Neuronal stem cell (in vitro differentiated cells): ENCODE data around the gene SLC12A7.
A peak's percentile ranks its signal among the peaks of the same experiment; 100 is the strongest.

ENCODE experiments used
- DNase-seq: peaks from one replicate; pipeline ENCODE4 v3.0.0-alpha.2; 2013; ENCODE audit warnings: low spot score
- H2AFZ ChIP-seq: one replicate; pipeline ENCODE4 v1.6.1; 2013; ENCODE audit warnings: mild to moderate bottlenecking, low read length, inconsistent platforms
- H2AK5ac ChIP-seq: 2 replicates; pipeline ENCODE4 v1.6.1; 2013; ENCODE audit warnings: low read depth, mild to moderate bottlenecking, inconsistent platforms, low read length, moderate library complexity, mixed read lengths
- H2BK120ac ChIP-seq: 2 replicates; pipeline ENCODE4 v1.6.1; 2013; ENCODE audit warnings: low read depth, mild to moderate bottlenecking, inconsistent platforms, low read length, moderate library complexity, mixed read lengths
- H2BK12ac ChIP-seq: one replicate; pipeline ENCODE4 v1.6.1; 2013; ENCODE audit warnings: low read length, inconsistent platforms
- H2BK15ac ChIP-seq: 2 replicates; pipeline ENCODE4 v1.6.1; 2013; ENCODE audit warnings: mild to moderate bottlenecking, low read length, inconsistent platforms, mixed read lengths
- H2BK5ac ChIP-seq: one replicate; pipeline ENCODE4 v1.6.1; 2013; ENCODE audit warnings: inconsistent platforms, mild to moderate bottlenecking, low read length, moderate library complexity
- H3K14ac ChIP-seq: one replicate; pipeline ENCODE4 v1.6.1; 2013; ENCODE audit warnings: low read length, inconsistent platforms
- H3K18ac ChIP-seq: 2 replicates; pipeline ENCODE4 v1.6.1; 2013; ENCODE audit warnings: low read length, inconsistent platforms
- H3K23ac ChIP-seq: 2 replicates; pipeline ENCODE4 v1.6.1; 2013; ENCODE audit warnings: low read depth, mild to moderate bottlenecking, mixed read lengths, low read length, inconsistent platforms; ENCODE audit not compliant: poor library complexity
- H3K27ac ChIP-seq: replicated peaks from 3 replicates; pipeline ENCODE4 v1.5.1; 2013; ENCODE audit warnings: low read length, inconsistent platforms
- H3K27me3 ChIP-seq, 3 experiments: 2 replicates each; pipeline ENCODE4 v1.6.1; 2013; ENCODE audit warnings: low read length in 3 of 3, mild to moderate bottlenecking in 2 of 3, inconsistent platforms in 1 of 3, low read depth in 1 of 3, mixed read lengths in 1 of 3, moderate library complexity in 1 of 3; ENCODE audit not compliant: control insufficient read depth in 3 of 3, insufficient read depth in 3 of 3
- H3K36me3 ChIP-seq, 2 donors: replicated peaks in 1 of 2; 2 replicates each; pipeline ENCODE4 v1.6.1; 2013; ENCODE audit warnings: low read length in 2 of 2; ENCODE audit not compliant: control insufficient read depth in 2 of 2, insufficient read depth in 2 of 2
- H3K4ac ChIP-seq: 2 replicates; pipeline ENCODE4 v1.6.1; 2013; ENCODE audit warnings: inconsistent platforms, mild to moderate bottlenecking, low read length, moderate library complexity
- H3K4me1 ChIP-seq, 2 donors: 1 replicate in 1 of 2; 2 replicates in 1 of 2; pipeline ENCODE4 v1.6.1; 2013; ENCODE audit warnings: low read length in 2 of 2, low read depth in 1 of 2; ENCODE audit not compliant: control insufficient read depth in 2 of 2, insufficient read depth in 1 of 2
- H3K4me2 ChIP-seq: one replicate; pipeline ENCODE4 v1.6.1; 2013; ENCODE audit warnings: mild to moderate bottlenecking, low read length, inconsistent platforms; ENCODE audit not compliant: insufficient read depth, poor library complexity, severe bottlenecking
- H3K4me3 ChIP-seq, 2 donors: 2 replicates each; pipeline ENCODE4 v1.5.1; 2013; ENCODE audit warnings: low read length in 2 of 2, mild to moderate bottlenecking in 2 of 2, inconsistent platforms in 1 of 2, moderate library complexity in 1 of 2
- H3K79me1 ChIP-seq: one replicate; pipeline ENCODE4 v1.6.1; 2013; ENCODE audit warnings: low read depth, mild to moderate bottlenecking, inconsistent platforms, low read length, moderate library complexity
- H3K9ac ChIP-seq: one replicate; pipeline ENCODE4 v1.6.1; 2013; ENCODE audit warnings: mild to moderate bottlenecking, low read depth, low read length, inconsistent platforms; ENCODE audit not compliant: poor library complexity
- H3K9me3 ChIP-seq, 2 donors: replicated peaks in 1 of 2; 2 replicates each; pipeline versions ENCODE3 to v1.6.1; 2013; ENCODE audit warnings: low read length in 2 of 2, mild to moderate bottlenecking in 2 of 2, inconsistent platforms in 1 of 2, low read depth in 1 of 2, mixed read lengths in 1 of 2, moderate library complexity in 1 of 2; ENCODE audit not compliant: control insufficient read depth in 2 of 2, insufficient read depth in 1 of 2
- H4K8ac ChIP-seq: one replicate; pipeline ENCODE4 v1.6.1; 2013; ENCODE audit warnings: low read depth, mild to moderate bottlenecking, inconsistent platforms, low read length, moderate library complexity
- H4K91ac ChIP-seq: one replicate; pipeline ENCODE4 v1.6.1; 2013; ENCODE audit warnings: low read length, low read depth, mild to moderate bottlenecking, inconsistent platforms; ENCODE audit not compliant: poor library complexity
- WGBS, 2 donors: extraction: QIAGEN DNeasy Blood & Tissue Kit; methylation state at CpG; one replicate each; pipeline ENCODE4 v1.1.7; 2013; ENCODE audit warnings: missing lambda C conversion rate in 2 of 2, mixed read lengths in 1 of 2; ENCODE audit not compliant: insufficient read length in 2 of 2, insufficient replicate concordance in 1 of 2; ENCODE audit errors: extremely low coverage in 2 of 2; 5-methylcytosine and 5-hydroxymethylcytosine counted together

SLC12A7 gene

DNA sequence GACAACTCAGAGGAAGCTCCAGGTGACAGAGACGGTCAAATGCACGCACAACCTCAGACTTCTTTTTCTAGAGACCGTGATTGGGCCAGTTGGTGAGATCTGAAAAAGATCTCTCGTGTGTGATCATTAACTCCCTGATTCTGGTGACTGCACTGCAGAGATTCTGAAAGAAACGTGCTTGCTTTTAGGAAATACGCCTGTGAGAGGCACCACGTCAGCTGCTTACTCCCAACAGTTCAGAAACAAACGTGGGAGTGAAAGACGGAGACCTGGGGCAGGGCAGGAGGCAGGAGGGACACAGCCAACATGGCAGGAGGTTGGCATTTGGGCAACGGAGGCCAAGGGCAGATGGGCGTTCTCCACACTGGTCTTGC is 15.9 kb downstream of the SLC12A7 start:
- H3K4ac ChIP-seq: no peak overlapping the region
- DNase-seq: no peak
- H4K91ac ChIP-seq: no peak overlapping the region
- H3K79me1 ChIP-seq: peaks cover 18% of the 10 kb centered on the region
- no peak overlapping the region for H2BK5ac ChIP-seq
- H3K4me2 ChIP-seq: no peak overlapping the region
- peaks cover 17 to 22% of the 10 kb centered on the region in 2 donors for H3K36me3 ChIP-seq
- H3K27ac ChIP-seq: no peak overlapping the region
- no peaks in the 10 kb centered on the region for H3K9me3 ChIP-seq
- no peaks in the 10 kb centered on the region for H3K27me3 ChIP-seq
- H2AK5ac ChIP-seq: peak overlapping the region; percentile 88
- no peak overlapping the region for H3K9ac ChIP-seq
- H3K4me1 ChIP-seq: peaks cover 9 to 49% of the 10 kb centered on the region in 2 donors
- peak overlapping the region; percentile 93 for H2BK12ac ChIP-seq
- no CpG with 5 or more reads among the region's 11 CpGs for WGBS, 2 donors
- peak overlapping the region; percentile 73 for H3K23ac ChIP-seq
- no peak overlapping the region for H2AFZ ChIP-seq
- H3K14ac ChIP-seq: peak overlapping the region; percentile 38
- peak overlapping the region in 1 of 2 donors; percentile 58 for H3K4me3 ChIP-seq
- H3K18ac ChIP-seq: peak overlapping the region; percentile 93
- H4K8ac ChIP-seq: no peak overlapping the region
- H2BK120ac ChIP-seq: no peak overlapping the region
- no peak overlapping the region for H2BK15ac ChIP-seq

DNA sequence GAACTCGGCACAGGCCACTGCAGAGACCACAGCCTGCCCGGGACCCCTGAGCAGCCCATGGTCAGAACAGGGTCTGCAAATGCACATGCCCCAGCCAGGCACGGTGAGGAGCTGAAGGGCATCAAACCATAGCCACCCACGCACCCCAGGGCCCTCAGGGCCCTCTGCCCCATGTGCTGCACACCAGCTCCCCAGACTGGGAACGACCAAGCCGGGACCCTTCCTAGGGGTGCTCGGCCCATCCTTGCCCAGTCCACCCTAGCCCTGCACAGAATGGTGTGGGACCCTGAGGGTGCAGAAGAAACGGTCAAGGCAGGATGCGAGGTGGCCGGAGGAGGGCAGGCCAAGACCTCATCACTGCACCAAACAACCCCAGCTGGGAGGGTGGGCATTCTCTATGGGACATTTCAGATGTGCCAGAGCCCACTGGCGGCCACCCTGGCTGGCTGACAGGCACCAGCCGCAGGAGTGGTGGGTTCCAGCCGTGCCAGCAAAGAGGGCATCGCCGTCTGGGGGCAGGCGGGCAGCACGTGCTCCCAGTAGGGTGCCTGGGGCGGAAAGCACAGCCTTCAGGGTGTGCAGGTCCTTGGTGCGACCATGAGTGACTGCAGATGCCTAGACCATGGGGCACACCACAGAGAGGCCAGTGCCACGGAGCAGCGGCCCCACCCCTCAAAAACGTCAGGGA is 16.4 kb downstream of the SLC12A7 start:
- H3K4ac ChIP-seq: peak overlapping the region; percentile 53
- no peak overlapping the region for H3K4me2 ChIP-seq
- no peaks in the 10 kb centered on the region for H3K27me3 ChIP-seq
- H3K14ac ChIP-seq: peak overlapping the region; percentile 38
- H3K4me1 ChIP-seq: peaks cover 9 to 44% of the 10 kb centered on the region in 2 donors
- WGBS, 2 donors: no CpG with 5 or more reads among the region's 22 CpGs
- H3K9me3 ChIP-seq: no peaks in the 10 kb centered on the region
- H2BK120ac ChIP-seq: peak overlapping the region; percentile 28
- no peak overlapping the region for H2BK15ac ChIP-seq
- no peak overlapping the region for H4K91ac ChIP-seq
- peak overlapping the region; percentile 93 for H2BK12ac ChIP-seq
- peak overlapping the region; percentile 73 for H3K23ac ChIP-seq
- H3K9ac ChIP-seq: peak overlapping the region; percentile 86
- peak overlapping the region; percentile 93 for H3K18ac ChIP-seq
- H2AFZ ChIP-seq: no peak overlapping the region
- H2BK5ac ChIP-seq: peak overlapping the region; percentile 35
- H3K4me3 ChIP-seq: no peak overlapping the region
- peak overlapping the region; percentile 88 for H2AK5ac ChIP-seq
- H4K8ac ChIP-seq: no peak overlapping the region
- H3K79me1 ChIP-seq: peaks cover 17% of the 10 kb centered on the region
- H3K36me3 ChIP-seq: peaks cover 17 to 26% of the 10 kb centered on the region in 2 donors
- H3K27ac ChIP-seq: no peak overlapping the region
- no peak for DNase-seq

- H2AFZ ChIP-seq: no peak overlapping the region
- H2BK120ac ChIP-seq: no peak overlapping the region
- peaks cover 17 to 27% of the 10 kb centered on the region in 2 donors for H3K36me3 ChIP-seq
- H3K14ac ChIP-seq: no peak overlapping the region
- H2BK5ac ChIP-seq: no peak overlapping the region
- no peak overlapping the region for H3K4me2 ChIP-seq
- H4K8ac ChIP-seq: no peak overlapping the region
- H3K4me3 ChIP-seq: no peak overlapping the region
- peaks cover 9 to 38% of the 10 kb centered on the region in 2 donors for H3K4me1 ChIP-seq
- no peak overlapping the region for H2AK5ac ChIP-seq
- no peak overlapping the region for H2BK12ac ChIP-seq
- DNase-seq: no peak
- H3K79me1 ChIP-seq: peaks cover 20% of the 10 kb centered on the region
- H4K91ac ChIP-seq: no peak overlapping the region
- H3K4ac ChIP-seq: no peak overlapping the region
- peak overlapping the region; percentile 71 for H3K18ac ChIP-seq
- H3K23ac ChIP-seq: no peak overlapping the region
- no peaks in the 10 kb centered on the region for H3K27me3 ChIP-seq
- no peak overlapping the region for H2BK15ac ChIP-seq
- no peaks in the 10 kb centered on the region for H3K9me3 ChIP-seq
- WGBS, 2 donors: no CpG with 5 or more reads among the region's 21 CpGs
- no peak overlapping the region for H3K9ac ChIP-seq
- no peak overlapping the region for H3K27ac ChIP-seq
Measured at GRCh38 chr5:1094670-1095190, 17.1 kb downstream of the SLC12A7 start.

DNA sequence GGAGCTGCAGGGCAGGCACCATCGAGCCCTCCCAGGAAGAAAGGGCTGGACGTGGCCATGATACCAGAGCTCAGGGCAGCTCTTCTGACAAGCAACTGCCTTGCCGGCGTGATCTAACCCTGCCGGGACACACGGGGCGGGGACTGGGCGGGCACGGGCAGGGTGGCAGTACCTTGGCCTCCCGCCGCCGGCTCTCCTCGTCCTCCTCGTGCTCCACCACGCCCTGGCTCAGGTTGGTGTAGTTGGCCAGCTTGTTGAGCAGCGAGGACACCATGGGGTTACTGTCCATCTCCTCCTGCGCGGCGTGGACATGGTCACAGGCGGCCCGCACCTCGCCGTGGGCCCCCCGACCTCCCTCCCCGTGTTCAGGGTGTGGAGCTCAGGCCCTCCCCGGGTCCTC is 18.5 kb downstream of the SLC12A7 start:
- WGBS, 2 donors: no CpG with 5 or more reads among the region's 26 CpGs
- H2BK120ac ChIP-seq: no peak overlapping the region
- DNase-seq: no peak
- H3K4me2 ChIP-seq: no peak overlapping the region
- H3K4me3 ChIP-seq: no peak overlapping the region
- no peak overlapping the region for H3K14ac ChIP-seq
- no peak overlapping the region for H4K8ac ChIP-seq
- H2AFZ ChIP-seq: no peak overlapping the region
- no peak overlapping the region for H3K9ac ChIP-seq
- no peak overlapping the region for H3K23ac ChIP-seq
- no peak overlapping the region for H2BK15ac ChIP-seq
- no peak overlapping the region for H3K4ac ChIP-seq
- no peak overlapping the region for H4K91ac ChIP-seq
- H2AK5ac ChIP-seq: no peak overlapping the region
- no peak overlapping the region for H2BK12ac ChIP-seq
- H3K4me1 ChIP-seq: peaks cover 9 to 27% of the 10 kb centered on the region in 2 donors
- peaks cover 22 to 37% of the 10 kb centered on the region in 2 donors for H3K36me3 ChIP-seq
- H2BK5ac ChIP-seq: no peak overlapping the region
- H3K27ac ChIP-seq: no peak overlapping the region
- H3K18ac ChIP-seq: no peak overlapping the region
- H3K79me1 ChIP-seq: peaks cover 13% of the 10 kb centered on the region
- no peaks in the 10 kb centered on the region for H3K27me3 ChIP-seq
- no peaks in the 10 kb centered on the region for H3K9me3 ChIP-seq
